GM18502 (cell line): ENCODE data around the gene RNFT2.
"Not testable (repeated sequence)": the region's sequence is repeated elsewhere in the genome, so short reads cannot be mapped to it uniquely, and the experiment has no call there.

Experiments used
- ATAC-seq: cut with Tn5 transposase; IDR thresholded peaks from one replicate; pipeline ENCODE4 v1.9.1; 2021; ENCODE audit warnings: mild to moderate bottlenecking; ENCODE audit not compliant: unreplicated experiment, poor library complexity

Gene RNFT2

GRCh38 chr12:116736962-116737773 is 947 bp upstream of the RNFT2 start:
- no peak for ATAC-seq

GRCh38 chr12:116739381-116739887 is 1.3 kb downstream of the RNFT2 start:
- no peak for ATAC-seq

GRCh38 chr12:116742787-116743186 is 4.7 kb downstream of the RNFT2 start:
- ATAC-seq: not testable (repeated sequence)

- no peak for ATAC-seq
These were observed 6.7 kb downstream of the RNFT2 start for GRCh38 chr12:116744766-116745165.

- no peak for ATAC-seq
These were observed 7.4 kb downstream of the RNFT2 start for GRCh38 chr12:116745554-116745953.

- ATAC-seq: no peak
These were observed 11.8 kb downstream of the RNFT2 start for GRCh38 chr12:116749884-116750283.

GRCh38 chr12:116750298-116750697 is 12.2 kb downstream of the RNFT2 start:
- no peak for ATAC-seq

- not testable (repeated sequence) for ATAC-seq
These were observed 16.0 kb downstream of the RNFT2 start for GRCh38 chr12:116754097-116754496.

- not testable (repeated sequence) for ATAC-seq
These were observed 16.7 kb downstream of the RNFT2 start for GRCh38 chr12:116754783-116755182.

- no peak for ATAC-seq
These were observed 21.9 kb downstream of the RNFT2 start for GRCh38 chr12:116759783-116760621.

GRCh38 chr12:116760622-116761020 is 22.5 kb downstream of the RNFT2 start:
- ATAC-seq: no peak

- ATAC-seq: no peak
These were observed 23.4 kb downstream of the RNFT2 start for GRCh38 chr12:116761499-116761898.

- ATAC-seq: no peak
These were observed 27.2 kb downstream of the RNFT2 start for GRCh38 chr12:116765271-116765670.

GRCh38 chr12:116766285-116766684 is 28.2 kb downstream of the RNFT2 start:
- ATAC-seq: no peak

GRCh38 chr12:116766746-116767145 is 28.6 kb downstream of the RNFT2 start:
- no peak for ATAC-seq

GRCh38 chr12:116771651-116772050 is 33.5 kb downstream of the RNFT2 start:
- no peak for ATAC-seq

- ATAC-seq: no peak
These were observed 35.2 kb downstream of the RNFT2 start for GRCh38 chr12:116773276-116773731.

- no peak for ATAC-seq
These were observed 35.9 kb downstream of the RNFT2 start for GRCh38 chr12:116774020-116774419.

GRCh38 chr12:116777245-116777644 is 39.1 kb downstream of the RNFT2 start:
- no peak for ATAC-seq

- ATAC-seq: no peak
These were observed 41.5 kb downstream of the RNFT2 start for GRCh38 chr12:116779597-116779996.

- ATAC-seq: no peak
These were observed 42.8 kb downstream of the RNFT2 start for GRCh38 chr12:116780942-116781341.
